Mesodermal cell (in vitro differentiated cells): ENCODE data around the gene MAP1S.

Experiments used
- H3K27ac ChIP-seq: 2 replicates; pipeline ENCODE4 v1.7.0; 2013; ENCODE audit warnings: mild to moderate bottlenecking, low read depth, low read length, moderate library complexity; ENCODE audit not compliant: severe bottlenecking
- H3K36me3 ChIP-seq: 2 replicates; pipeline ENCODE4 v1.7.1; 2013; ENCODE audit warnings: mild to moderate bottlenecking, low read length, moderate library complexity; ENCODE audit not compliant: control insufficient read depth, insufficient read depth
- H3K4me1 ChIP-seq: one replicate; pipeline ENCODE4 v1.7.1; 2013; ENCODE audit warnings: mild to moderate bottlenecking, low read length; ENCODE audit not compliant: insufficient read depth, control insufficient read depth, poor library complexity, severe bottlenecking
- H3K4me3 ChIP-seq: 2 replicates; pipeline ENCODE4 v1.7.0; 2013; ENCODE audit warnings: low read length, control low read depth, mild to moderate bottlenecking; ENCODE audit not compliant: insufficient read depth, poor library complexity, severe bottlenecking; ENCODE audit errors: extremely low read depth
- H3K9me3 ChIP-seq: 2 replicates; pipeline ENCODE4 v1.7.1; 2013; ENCODE audit warnings: mild to moderate bottlenecking, low read length, moderate library complexity; ENCODE audit not compliant: control insufficient read depth
- WGBS, 2 experiments: methylation state at CpG; one replicate each; pipeline ENCODE4 v1.1.5; 2013; ENCODE audit warnings: missing lambda C conversion rate in 2 of 2; ENCODE audit not compliant: insufficient coverage in 2 of 2; 5-methylcytosine and 5-hydroxymethylcytosine counted together

MAP1S gene

DNA sequence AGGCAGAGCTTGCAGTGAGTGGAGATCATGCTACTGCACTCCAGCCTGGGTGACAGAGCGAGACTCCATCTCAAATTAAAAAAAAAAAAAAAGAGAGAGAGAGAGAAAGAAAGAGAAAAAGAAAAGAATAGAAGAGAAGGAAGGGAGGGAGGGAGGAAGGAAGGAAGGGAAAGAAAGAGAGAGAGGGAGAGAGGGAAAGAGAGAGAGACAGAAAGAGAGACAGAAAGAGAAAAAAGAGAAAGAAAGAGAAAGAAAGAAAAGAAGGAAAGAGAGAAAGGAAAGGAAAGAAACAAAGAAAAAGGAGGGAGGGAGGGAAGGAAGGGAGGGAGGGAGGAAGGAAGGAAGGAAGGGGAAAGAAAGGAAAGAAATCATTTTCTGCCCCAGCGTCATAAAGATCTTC is 24.1 kb upstream of the MAP1S start:
- H3K4me1 ChIP-seq: no peaks in the 10 kb centered on the region
- no peak overlapping the region for H3K4me3 ChIP-seq
- 88 to 100% methylated on average over 1 of the region's 2 CpGs for WGBS, 2 experiments
- H3K27ac ChIP-seq: no peak overlapping the region
- no peaks in the 10 kb centered on the region for H3K9me3 ChIP-seq
- no peaks in the 10 kb centered on the region for H3K36me3 ChIP-seq

DNA sequence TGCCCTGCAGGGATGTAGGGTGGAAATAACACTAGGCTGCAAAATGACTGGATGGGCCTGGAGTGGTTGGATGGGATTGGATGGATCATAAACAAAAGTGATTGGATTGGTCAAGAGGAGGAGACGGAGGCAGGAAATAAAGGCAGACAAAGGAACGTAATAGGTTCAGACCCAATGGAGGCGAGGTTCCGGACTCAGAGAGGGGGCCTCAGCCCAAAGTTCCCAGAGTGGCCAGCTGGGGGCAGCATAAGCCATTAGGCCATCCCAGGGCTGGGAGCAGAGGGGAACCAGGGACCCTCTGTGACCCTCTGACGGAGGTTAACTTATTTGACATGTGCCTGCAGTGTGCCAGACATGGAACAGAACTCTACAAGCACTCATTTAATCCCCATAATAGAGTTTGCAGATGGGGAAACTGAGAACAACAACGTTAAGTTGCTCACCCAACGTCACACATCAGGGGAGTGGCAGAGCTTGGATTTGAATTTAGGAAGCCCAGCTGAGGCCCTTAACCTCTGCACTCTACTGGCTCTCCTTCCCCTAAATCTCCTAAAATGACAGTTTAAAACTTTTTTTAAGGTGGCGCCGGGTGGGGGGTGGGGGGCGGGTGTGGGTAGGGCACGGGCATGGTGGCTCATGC is 15.3 kb upstream of the MAP1S start:
- H3K9me3 ChIP-seq: no peaks in the 10 kb centered on the region
- H3K27ac ChIP-seq: no peak overlapping the region
- no peaks in the 10 kb centered on the region for H3K4me1 ChIP-seq
- no peak overlapping the region for H3K4me3 ChIP-seq
- 73 to 85% methylated on average over 5 to 10 of the region's 11 CpGs for WGBS, 2 experiments
- H3K36me3 ChIP-seq: no peaks in the 10 kb centered on the region

- H3K4me1 ChIP-seq: no peaks in the 10 kb centered on the region
- no peaks in the 10 kb centered on the region for H3K9me3 ChIP-seq
- no peak overlapping the region for H3K4me3 ChIP-seq
- no peak overlapping the region for H3K27ac ChIP-seq
- H3K36me3 ChIP-seq: no peaks in the 10 kb centered on the region
- 38 to 51% methylated on average over 13 to 17 of the region's 17 CpGs for WGBS, 2 experiments
Measured at GRCh38 chr19:17706750-17707181, 12.5 kb upstream of the MAP1S start.

GRCh38 chr19:17711851-17712250 is 7.4 kb upstream of the MAP1S start:
- WGBS, 2 experiments: 87 to 94% methylated on average over 6 of the region's 6 CpGs

DNA sequence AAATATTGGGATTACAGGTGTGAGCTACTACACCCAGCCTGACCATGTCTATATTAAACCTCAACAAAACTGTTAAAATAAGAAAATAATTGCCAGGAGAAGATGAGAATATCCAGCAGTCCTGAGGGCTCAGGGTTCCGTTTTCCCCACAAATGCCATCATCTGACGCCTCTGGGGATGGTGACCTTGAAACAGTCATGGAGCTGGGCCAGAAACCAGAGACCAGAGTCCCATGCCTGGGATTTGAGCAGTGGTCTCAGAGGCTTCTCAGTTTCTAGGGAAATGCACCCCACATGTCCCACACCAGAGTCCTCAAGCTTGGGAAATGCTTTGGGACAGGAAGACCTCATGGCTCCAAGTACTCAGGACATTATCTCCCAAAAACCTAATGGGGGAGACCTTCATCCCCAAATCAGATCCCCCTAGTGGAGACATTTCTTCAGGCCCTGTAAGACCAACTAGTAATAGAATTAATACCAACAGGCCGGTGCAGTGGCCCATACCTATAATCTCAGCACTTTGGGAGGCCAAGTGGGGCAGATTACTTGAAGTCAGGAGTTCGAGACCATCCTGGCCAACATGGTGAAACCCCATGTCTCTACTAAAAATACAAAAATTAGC is 2.9 kb upstream of the MAP1S start:
- no peaks in the 10 kb centered on the region for H3K9me3 ChIP-seq
- H3K4me1 ChIP-seq: peaks cover 12% of the 10 kb centered on the region
- 74 to 90% methylated on average over 2 to 3 of the region's 4 CpGs for WGBS, 2 experiments
- no peak overlapping the region for H3K27ac ChIP-seq
- no peak overlapping the region for H3K4me3 ChIP-seq
- H3K36me3 ChIP-seq: peaks cover 5% of the 10 kb centered on the region

More at GRCh38 chr19:17711851-17712250, 7.4 kb upstream of the MAP1S start:
- Histone ChIP-seq H3K27ac (no peak overlapping the region), H3K4me3 (no peak overlapping the region), H3K4me1 (no peaks in the 10 kb centered on the region), H3K36me3 (no peaks in the 10 kb centered on the region), H3K9me3 (no peaks in the 10 kb centered on the region)

- Histone ChIP-seq H3K4me1 (peaks cover 21% of the 10 kb centered on the region), H3K4me3 (peak overlapping the region; percentile 93), H3K9me3 (no peaks in the 10 kb centered on the region), H3K36me3 (peaks cover 17% of the 10 kb centered on the region), H3K27ac (peak overlapping the region; percentile 12)
- WGBS, 2 experiments: 90 to 96% methylated on average over 3 of the region's 4 CpGs
Measured at GRCh38 chr19:17718550-17718946, 732 bp upstream of the MAP1S start.

DNA sequence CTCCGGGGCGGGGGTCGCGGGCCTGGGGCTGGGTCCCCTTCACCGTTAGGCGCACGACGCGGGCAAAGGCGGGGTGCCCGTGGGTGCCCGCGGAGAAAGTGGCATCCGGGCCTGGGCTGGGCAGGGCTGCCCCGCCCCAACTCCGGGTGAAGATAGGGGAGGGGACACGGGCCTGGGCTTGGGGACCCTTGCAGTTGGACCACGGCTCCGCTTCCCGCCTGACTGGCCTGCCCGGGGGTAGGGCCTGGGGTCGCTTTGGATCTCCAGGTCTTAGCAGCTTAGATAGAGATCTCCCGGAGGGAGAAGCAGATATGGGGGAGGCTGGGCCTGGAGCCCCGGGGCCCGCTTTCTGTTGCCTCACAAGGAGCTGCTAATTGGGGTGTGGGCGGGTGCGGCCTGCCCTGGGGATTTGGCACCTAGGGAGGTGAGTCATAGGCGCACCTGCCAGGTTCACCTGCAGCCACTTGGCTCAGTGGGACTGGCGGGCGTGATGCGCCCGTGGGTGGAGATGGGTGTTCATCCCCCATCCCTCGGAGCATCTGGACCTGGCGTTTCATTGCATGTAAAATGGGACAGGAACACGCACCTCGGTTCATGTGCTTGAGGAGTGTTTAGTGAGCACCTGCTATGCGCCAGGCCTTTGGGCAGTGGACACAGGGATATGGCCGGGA is 585 bp downstream of the MAP1S start:
- 7 to 13% methylated on average over 31 to 36 of the region's 38 CpGs for WGBS, 2 experiments
- Histone ChIP-seq H3K9me3 (no peaks in the 10 kb centered on the region), H3K27ac (no peak overlapping the region), H3K36me3 (peaks cover 29% of the 10 kb centered on the region), H3K4me1 (peaks cover 21% of the 10 kb centered on the region), H3K4me3 (peak overlapping the region; percentile 93)

GRCh38 chr19:17720440-17720839 is 1.2 kb downstream of the MAP1S start:
- H3K36me3 ChIP-seq: peaks cover 35% of the 10 kb centered on the region

GRCh38 chr19:17721111-17721628 is 1.9 kb downstream of the MAP1S start:
- Histone ChIP-seq H3K27ac (peak overlapping the region; percentile 10), H3K36me3 (peaks cover 43% of the 10 kb centered on the region), H3K4me3 (peak overlapping the region; percentile 93), H3K4me1 (peaks cover 21% of the 10 kb centered on the region), H3K9me3 (no peaks in the 10 kb centered on the region)
- 90 to 96% methylated on average over 6 to 11 of the region's 12 CpGs for WGBS, 2 experiments

More at GRCh38 chr19:17720440-17720839, 1.2 kb downstream of the MAP1S start:
- Histone ChIP-seq H3K27ac (no peak overlapping the region), H3K4me1 (peaks cover 21% of the 10 kb centered on the region), H3K9me3 (no peaks in the 10 kb centered on the region), H3K4me3 (peak overlapping the region; percentile 93)
- WGBS, 2 experiments: 67 to 77% methylated on average over 6 to 7 of the region's 7 CpGs

DNA sequence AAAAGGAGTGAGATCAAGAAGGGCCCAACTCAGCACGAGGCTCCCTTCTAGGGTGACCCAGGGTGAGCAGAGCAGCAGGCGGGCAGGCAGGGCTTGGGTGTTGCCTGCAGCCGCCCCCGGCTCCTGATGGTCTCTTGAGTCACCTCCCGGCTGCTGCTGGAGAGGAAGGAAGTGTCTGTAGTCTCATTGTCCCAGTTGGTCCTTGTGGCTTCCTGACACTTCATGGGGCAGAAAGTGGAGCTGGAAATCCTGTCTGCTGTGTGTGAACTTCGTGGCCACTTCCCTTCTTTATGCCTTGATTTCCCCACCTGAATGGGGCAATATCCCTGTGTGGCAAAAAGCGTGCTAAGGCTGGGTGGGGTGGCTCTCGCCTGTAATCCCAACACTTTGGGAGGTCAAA is 2.5 kb downstream of the MAP1S start:
- Histone ChIP-seq H3K9me3 (no peaks in the 10 kb centered on the region), H3K36me3 (peaks cover 49% of the 10 kb centered on the region), H3K4me3 (no peak overlapping the region), H3K27ac (peak overlapping the region; percentile 0), H3K4me1 (peaks cover 21% of the 10 kb centered on the region)
- WGBS, 2 experiments: 79 to 86% methylated on average over 5 to 8 of the region's 8 CpGs
